ENCODE results near the gene ESR2.

ESR2 gene

GRCh38 chr14:64191756-64192155 lies 102.4 kb downstream of the ESR2 start:
- Histone ChIP-seq H3K4me1 (ENCODE audit: control insufficient read depth in 1 of 2, insufficient read depth in 1 of 2, low read depth in 1 of 2, low read length in 1 of 2) (no peaks in the 10 kb centered on the region), H3K9me3 (no peaks in the 10 kb centered on the region), H3K36me3 (peaks cover 88% of the 10 kb centered on the region), H3K27ac (no peak overlapping the region), H3K4me3 (ENCODE audit: low read depth in 1 of 2, low read length in 1 of 2) (no peak overlapping the region), H3K27me3 (peaks cover 12% of the 10 kb centered on the region)
- TF ChIP-seq CTCF (IDR thresholded peaks at IDR 0.05) = no peak

DNA sequence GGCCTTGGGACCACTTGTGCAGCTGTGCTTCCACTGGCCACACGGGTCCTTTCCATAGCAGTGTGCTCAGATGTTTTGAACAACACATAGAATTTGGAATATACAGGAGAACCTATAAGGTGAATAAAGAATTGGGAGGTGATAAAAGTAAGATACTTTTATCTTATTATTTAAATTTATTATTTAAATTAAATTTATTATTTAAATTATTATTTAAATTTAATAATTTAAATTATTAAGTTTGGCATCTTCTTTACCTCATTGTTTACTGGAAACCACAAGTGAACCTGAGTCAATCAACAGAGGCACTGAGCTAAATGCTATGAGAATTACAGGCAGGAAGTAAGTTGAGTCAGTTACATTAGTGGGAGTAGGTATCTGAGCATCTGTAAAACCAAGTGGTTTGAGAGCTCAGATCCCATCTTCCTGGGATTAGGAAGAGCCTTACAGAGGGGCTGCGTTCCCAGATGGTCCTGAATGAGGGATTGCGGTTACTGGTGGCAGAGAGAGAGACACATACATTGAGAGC lies 103.1 kb downstream of the ESR2 start:
- H3K36me3 ChIP-seq = peaks cover 92% of the 10 kb centered on the region
- peaks cover 5% of the 10 kb centered on the region for H3K27me3 ChIP-seq
- no peak overlapping the region for H3K27ac ChIP-seq
- TF ChIP-seq CTCF (IDR thresholded peaks at IDR 0.05) = no peak
- no peaks in the 10 kb centered on the region for H3K9me3 ChIP-seq
- no peaks in the 10 kb centered on the region for H3K4me1 ChIP-seq (ENCODE audit: control insufficient read depth in 1 of 2, insufficient read depth in 1 of 2, low read depth in 1 of 2, low read length in 1 of 2)
- no peak overlapping the region for H3K4me3 ChIP-seq (ENCODE audit: low read depth in 1 of 2, low read length in 1 of 2)

DNA sequence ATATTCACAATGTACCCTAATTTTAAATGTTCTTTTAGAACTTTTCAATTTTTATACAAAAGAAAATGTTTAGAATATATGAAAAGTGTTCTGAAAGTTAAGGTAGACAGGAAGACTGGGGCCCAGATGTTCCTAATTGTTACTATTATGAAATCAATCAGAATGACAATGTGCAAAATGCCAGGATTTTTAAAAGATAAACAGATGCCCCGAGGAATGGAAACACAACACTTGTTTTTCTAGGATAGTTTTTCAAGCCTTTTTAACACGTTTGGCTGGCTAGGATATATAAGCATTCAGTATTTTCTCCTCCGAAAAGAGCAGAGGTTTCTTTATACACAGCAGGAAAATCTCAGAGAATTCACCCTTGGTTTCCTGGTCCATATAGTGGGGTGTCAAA lies 106.8 kb downstream of the ESR2 start:
- Histone ChIP-seq H3K36me3 (peaks cover 69% of the 10 kb centered on the region), H3K4me1 (ENCODE audit: control insufficient read depth in 1 of 2, insufficient read depth in 1 of 2, low read depth in 1 of 2, low read length in 1 of 2) (no peaks in the 10 kb centered on the region), H3K9me3 (no peaks in the 10 kb centered on the region), H3K27ac (no peak overlapping the region), H3K4me3 (ENCODE audit: low read depth in 1 of 2, low read length in 1 of 2) (no peak overlapping the region), H3K27me3 (no peaks in the 10 kb centered on the region)
- no peak for TF ChIP-seq CTCF (IDR thresholded peaks at IDR 0.05)

GRCh38 chr14:64186231-64187129 lies 107.7 kb downstream of the ESR2 start:
- no peaks in the 10 kb centered on the region for H3K9me3 ChIP-seq
- H3K4me1 ChIP-seq (ENCODE audit: control insufficient read depth in 1 of 2, insufficient read depth in 1 of 2, low read depth in 1 of 2, low read length in 1 of 2) = no peaks in the 10 kb centered on the region
- H3K4me3 ChIP-seq (ENCODE audit: low read depth in 1 of 2, low read length in 1 of 2) = no peak overlapping the region
- TF ChIP-seq CTCF (IDR thresholded peaks at IDR 0.05) = no peak
- H3K27me3 ChIP-seq = no peaks in the 10 kb centered on the region
- peaks cover 67% of the 10 kb centered on the region for H3K36me3 ChIP-seq
- H3K27ac ChIP-seq = no peak overlapping the region

DNA sequence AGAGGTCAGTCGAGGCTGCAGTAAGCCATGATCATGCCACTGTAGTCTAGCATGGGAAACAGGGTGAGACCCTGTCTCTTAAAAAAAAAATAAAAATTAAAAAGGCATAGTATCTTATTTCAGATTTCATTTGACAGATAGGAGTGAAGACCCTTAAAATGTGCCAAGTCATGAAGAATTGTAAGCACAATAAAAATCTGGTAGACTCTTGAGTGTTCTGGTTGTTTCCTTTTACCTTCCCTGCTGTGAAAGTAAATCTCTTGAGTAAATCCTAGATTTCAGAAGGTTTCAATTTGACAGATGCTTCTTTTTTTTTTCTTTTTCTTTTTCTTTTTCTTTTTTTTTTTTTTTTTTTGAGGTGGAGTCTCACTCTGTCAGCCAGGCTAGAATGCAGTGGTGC lies 109.0 kb downstream of the ESR2 start:
- no peak overlapping the region for H3K4me3 ChIP-seq (ENCODE audit: low read depth in 1 of 2, low read length in 1 of 2)
- no peaks in the 10 kb centered on the region for H3K27me3 ChIP-seq
- H3K27ac ChIP-seq = no peak overlapping the region
- no peaks in the 10 kb centered on the region for H3K4me1 ChIP-seq (ENCODE audit: control insufficient read depth in 1 of 2, insufficient read depth in 1 of 2, low read depth in 1 of 2, low read length in 1 of 2)
- H3K9me3 ChIP-seq = no peaks in the 10 kb centered on the region
- H3K36me3 ChIP-seq = peaks cover 64% of the 10 kb centered on the region
- no peak for TF ChIP-seq CTCF (IDR thresholded peaks at IDR 0.05)

Measured in neutrophil (primary cell).